Pulmonary artery endothelial cell (primary cell): ENCODE results near the gene GATC. TPM values are rescaled to one million over a fixed set of nuclear protein-coding genes. Genes with fewer than 3 reads are reported as not detected.
A peak's percentile ranks its signal among the peaks of the same experiment; 100 is the strongest.

ENCODE experiments used
- DNase-seq: peaks from one replicate; pipeline ENCODE4 v3.0.0-alpha.2; 2011; ENCODE audit warnings: low read depth, low spot score
- total RNA-seq: library from RNA; depleted of rRNA; stranded (reverse); fragments of >200 nt; gene quantifications from 2 replicates; pipeline ENCODE4 v1.2.3, GENCODE V29; 2014

GATC gene
- total RNA-seq, 1 donor from 2014 or later = 24.7 TPM

- DNase-seq = no peak
These were observed 51.4 kb downstream of the GATC start for GRCh38 chr12:120497524-120498150.

GRCh38 chr12:120498870-120499515 is 52.7 kb downstream of the GATC start:
- no peak for DNase-seq

GRCh38 chr12:120500581-120500980 is 54.3 kb downstream of the GATC start:
- peak; percentile 11 for DNase-seq

GRCh38 chr12:120504587-120504986 is 58.3 kb downstream of the GATC start:
- no peak for DNase-seq

DNA sequence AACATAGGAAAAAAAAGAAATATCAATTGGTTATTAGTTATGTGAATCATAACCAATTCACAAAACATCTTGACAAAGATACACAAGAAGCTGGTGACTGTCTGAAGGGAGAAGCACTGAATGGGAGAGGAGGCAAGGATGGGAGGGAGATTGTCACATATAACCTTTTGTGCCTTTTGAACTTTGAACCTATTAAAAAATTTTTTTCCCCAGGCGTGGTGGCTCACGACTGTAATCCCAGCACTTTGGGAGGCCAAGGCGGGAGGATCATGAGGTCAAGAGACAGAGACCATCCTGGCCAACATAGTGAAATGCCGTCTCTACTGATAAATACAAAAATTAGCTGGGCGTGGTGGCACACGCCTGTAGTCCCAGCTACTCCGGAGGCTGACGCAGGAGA is 62.3 kb downstream of the GATC start:
- DNase-seq = no peak

Other genes with a start within 250 kb of the GATC start
- gene RPLP0, start 245.3 kb upstream of the GATC start, total RNA-seq = 3,190 and 3,346 TPM in 2 replicates
- 64.1 and 64.8 TPM in 2 replicates for gene PXN, start 180.7 kb upstream of the GATC start, total RNA-seq
- under 0.01 TPM in 2 replicates for gene RNU4-2, start 154.5 kb upstream of the GATC start, total RNA-seq
- gene RNU4-1, start 153.2 kb upstream of the GATC start, total RNA-seq = under 0.01 TPM in 1 of 2 replicates, not detected in the other
- gene SIRT4, start 144.1 kb upstream of the GATC start, total RNA-seq = 1.1 and 1.4 TPM in 2 replicates
- gene PLA2G1B, start 118.7 kb upstream of the GATC start, total RNA-seq = not detected in 2 replicates
- not detected in 2 replicates for gene MSI1, start 77.3 kb upstream of the GATC start, total RNA-seq
- 293 and 438 TPM in 2 replicates for gene COX6A1, start 8.3 kb upstream of the GATC start, total RNA-seq
- gene TRIAP1, start 60 bp upstream of the GATC start, total RNA-seq = 44.2 and 52.0 TPM in 2 replicates
- gene SRSF9, start 23.3 kb downstream of the GATC start, total RNA-seq = 311 and 390 TPM in 2 replicates
- gene DYNLL1, start 49.7 kb downstream of the GATC start, total RNA-seq = 335 and 441 TPM in 2 replicates
- 33.6 and 40.8 TPM in 2 replicates for gene COQ5, start 82.7 kb downstream of the GATC start, total RNA-seq
- gene RNF10, start 87.9 kb downstream of the GATC start, total RNA-seq = 108 and 127 TPM in 2 replicates
- 28.5 and 48.4 TPM in 2 replicates for gene POP5, start 135.0 kb downstream of the GATC start, total RNA-seq
- gene CABP1, start 194.2 kb downstream of the GATC start, total RNA-seq = not detected in 2 replicates
- gene MLEC, start 240.7 kb downstream of the GATC start, total RNA-seq = 57.8 and 98.9 TPM in 2 replicates